ENCODE data around the gene DCLK2.

DCLK2 gene

GRCh38 chr4:150251752-150252190, 173.5 kb downstream of the DCLK2 start:
- POLR2A ChIA-PET: no interaction called here
- no peak for TF ChIP-seq PKNOX1 (IDR thresholded peaks at IDR 0.05)
- no peak for TF ChIP-seq ARNT (IDR thresholded peaks at IDR 0.05)
- no peak for TF ChIP-seq CTBP1 (IDR thresholded peaks at IDR 0.05; ENCODE audit: borderline replicate concordance)
- TF ChIP-seq TARDBP (IDR thresholded peaks at IDR 0.05): no peak
- no peak for TF ChIP-seq ZNF384 (IDR thresholded peaks at IDR 0.05)
- no peak for TF ChIP-seq ELF4 (IDR thresholded peaks at IDR 0.05)
- TF ChIP-seq FOXM1 (IDR thresholded peaks at IDR 0.05; ENCODE audit: borderline replicate concordance): no peak
- no peak for DNase-seq (ENCODE audit: extremely low spot score)
- CTCF ChIA-PET: no interaction called here

DNA sequence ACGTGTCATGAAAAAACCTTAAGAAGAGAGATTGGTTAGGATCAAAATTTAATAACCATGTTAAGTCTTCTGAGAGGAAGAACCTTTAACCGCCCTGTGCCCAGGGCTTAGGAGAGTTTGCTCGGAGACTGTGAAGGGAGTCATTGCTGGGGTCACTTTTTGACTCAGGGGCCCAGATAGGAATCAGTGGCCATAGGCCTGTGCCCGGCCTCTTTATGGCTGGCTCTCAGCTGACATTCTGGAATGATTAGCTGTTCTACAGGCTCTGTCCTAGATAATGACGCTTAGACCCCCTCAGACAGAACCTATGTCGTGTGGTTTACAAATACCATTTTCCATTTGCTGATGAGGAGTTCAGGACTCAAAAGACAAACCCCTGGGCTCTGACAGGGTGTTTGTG, 174.1 kb downstream of the DCLK2 start:
- POLR2A ChIA-PET: no interaction called here
- TF ChIP-seq BHLHE40 (IDR thresholded peaks at IDR 0.05; ENCODE audit: borderline replicate concordance) (no peak), FOXA1 (IDR thresholded peaks at IDR 0.05) (no peak), HDGF (IDR thresholded peaks at IDR 0.05; ENCODE audit: borderline replicate concordance) (no peak), CTBP1 (IDR thresholded peaks at IDR 0.05; ENCODE audit: borderline replicate concordance) (no peak), NFRKB (IDR thresholded peaks at IDR 0.05) (no peak), FOXK2 (IDR thresholded peaks at IDR 0.05) (no peak), ARNT (IDR thresholded peaks at IDR 0.05) (no peak), SUZ12 (IDR thresholded peaks at IDR 0.05) (no peak), SP1 (IDR thresholded peaks at IDR 0.05) (no peak), FOXM1 (IDR thresholded peaks at IDR 0.05; ENCODE audit: borderline replicate concordance) (no peak), PKNOX1 (IDR thresholded peaks at IDR 0.05) (no peak), ZNF384 (IDR thresholded peaks at IDR 0.05) (no peak), L3MBTL2 (conservative IDR thresholded peaks at IDR 0.05) (no peak), TARDBP (IDR thresholded peaks at IDR 0.05) (no peak), ELF4 (IDR thresholded peaks at IDR 0.05) (no peak), LEF1 (IDR thresholded peaks at IDR 0.05; ENCODE audit: borderline replicate concordance) (no peak)
- CTCF ChIA-PET: no interaction called here
- no peak for DNase-seq (ENCODE audit: extremely low spot score)

- no peak for TF ChIP-seq HDGF (IDR thresholded peaks at IDR 0.05; ENCODE audit: borderline replicate concordance)
- TF ChIP-seq CTBP1 (IDR thresholded peaks at IDR 0.05; ENCODE audit: borderline replicate concordance): no peak
- no peak for TF ChIP-seq ZNF384 (IDR thresholded peaks at IDR 0.05)
- TF ChIP-seq FOXK2 (IDR thresholded peaks at IDR 0.05): no peak
- CTCF ChIA-PET: no interaction called here
- DNase-seq (ENCODE audit: extremely low spot score): no peak
- POLR2A ChIA-PET: no interaction called here
Measured at GRCh38 chr4:150252741-150253140, 174.5 kb downstream of the DCLK2 start.

DNA sequence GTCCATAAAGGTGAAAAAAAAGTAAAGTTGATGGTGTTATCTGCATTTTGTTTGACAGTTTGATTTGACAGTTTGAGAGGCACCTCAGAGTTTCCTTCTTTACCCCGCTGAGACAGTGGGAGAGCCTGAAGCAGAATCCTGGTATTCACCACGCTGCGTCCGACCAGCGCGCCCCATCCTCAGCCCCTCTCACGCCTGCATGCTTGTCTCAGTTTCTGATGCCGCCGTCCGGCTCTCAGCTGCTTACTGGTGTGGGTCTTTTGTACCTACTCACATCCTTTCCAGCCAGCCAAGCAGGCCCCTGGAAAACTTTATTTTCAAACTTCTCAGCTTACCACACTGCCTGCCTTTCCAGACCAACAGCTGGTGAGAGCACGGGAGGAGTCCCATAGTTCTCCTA, 175.2 kb downstream of the DCLK2 start:
- no peak for DNase-seq (ENCODE audit: extremely low spot score)
- TF ChIP-seq CTBP1 (IDR thresholded peaks at IDR 0.05; ENCODE audit: borderline replicate concordance) (no peak), ELF4 (IDR thresholded peaks at IDR 0.05) (no peak)
- ChIA-PET POLR2A (no interaction called here), CTCF (interaction anchor here (0.6 kb wide), 1 partner anchor 759 kb away, joined by 3 read pairs; no protein-coding TSS in a partner anchor)

DNA sequence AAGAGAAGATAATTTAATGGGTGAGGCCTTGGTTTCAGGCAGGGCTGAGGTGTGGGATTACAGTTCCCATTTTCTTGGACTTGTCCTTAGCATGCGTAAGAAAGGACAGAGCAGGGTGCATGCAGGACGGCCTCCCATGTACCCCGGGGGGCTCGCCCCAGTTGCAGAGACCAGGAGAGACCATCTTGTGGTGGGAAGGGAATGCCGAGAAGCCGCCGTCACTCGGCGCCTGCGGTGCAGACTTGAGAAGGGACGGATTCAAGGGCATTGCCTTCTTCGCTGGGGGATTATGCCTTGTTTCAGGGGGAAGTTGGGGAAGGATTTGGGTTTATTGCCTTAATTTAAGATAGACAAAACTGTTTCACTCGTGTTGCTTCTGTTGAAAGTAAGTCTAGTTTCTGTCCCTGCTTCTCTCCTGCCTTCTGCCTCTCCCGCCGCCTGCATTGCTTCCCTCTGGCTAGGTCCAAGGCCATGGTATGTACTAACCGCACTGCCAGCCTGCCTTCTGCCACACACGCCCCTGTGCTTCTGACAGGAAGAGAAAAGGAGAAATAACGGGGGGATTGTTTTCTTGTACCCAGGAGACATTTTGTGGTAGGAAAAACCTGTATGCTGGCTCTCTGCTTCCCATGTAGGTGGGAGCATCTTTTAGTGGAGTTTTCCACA, 175.9 kb downstream of the DCLK2 start:
- TF ChIP-seq ZNF384 (IDR thresholded peaks at IDR 0.05): no peak
- TF ChIP-seq PKNOX1 (IDR thresholded peaks at IDR 0.05): no peak
- no peak for TF ChIP-seq SP1 (IDR thresholded peaks at IDR 0.05)
- TF ChIP-seq ELF4 (IDR thresholded peaks at IDR 0.05): no peak
- no peak for TF ChIP-seq CTBP1 (IDR thresholded peaks at IDR 0.05; ENCODE audit: borderline replicate concordance)
- TF ChIP-seq FOXK2 (IDR thresholded peaks at IDR 0.05): no peak
- no peak for TF ChIP-seq TARDBP (IDR thresholded peaks at IDR 0.05)
- no peak for TF ChIP-seq FOXA1 (IDR thresholded peaks at IDR 0.05)
- TF ChIP-seq BHLHE40 (IDR thresholded peaks at IDR 0.05; ENCODE audit: borderline replicate concordance): no peak
- no peak for TF ChIP-seq NFRKB (IDR thresholded peaks at IDR 0.05)
- no peak for TF ChIP-seq SUZ12 (IDR thresholded peaks at IDR 0.05)
- TF ChIP-seq LEF1 (IDR thresholded peaks at IDR 0.05; ENCODE audit: borderline replicate concordance): no peak
- TF ChIP-seq L3MBTL2 (conservative IDR thresholded peaks at IDR 0.05): no peak
- TF ChIP-seq HDGF (IDR thresholded peaks at IDR 0.05; ENCODE audit: borderline replicate concordance): no peak
- TF ChIP-seq FOXM1 (IDR thresholded peaks at IDR 0.05; ENCODE audit: borderline replicate concordance): no peak
- no peak for TF ChIP-seq ARNT (IDR thresholded peaks at IDR 0.05)
- ChIA-PET POLR2A (no interaction called here), CTCF (interaction anchor here (0.6 kb wide), 1 partner anchor 758 kb away, joined by 3 read pairs; no protein-coding TSS in a partner anchor)
- DNase-seq (ENCODE audit: extremely low spot score): no peak

- TF ChIP-seq LEF1 (IDR thresholded peaks at IDR 0.05; ENCODE audit: borderline replicate concordance): no peak
- TF ChIP-seq FOXA1 (IDR thresholded peaks at IDR 0.05): no peak
- TF ChIP-seq ELF4 (IDR thresholded peaks at IDR 0.05): no peak
- no peak for TF ChIP-seq SUZ12 (IDR thresholded peaks at IDR 0.05)
- TF ChIP-seq SP1 (IDR thresholded peaks at IDR 0.05): no peak
- TF ChIP-seq PKNOX1 (IDR thresholded peaks at IDR 0.05): no peak
- no peak for TF ChIP-seq TARDBP (IDR thresholded peaks at IDR 0.05)
- TF ChIP-seq FOXK2 (IDR thresholded peaks at IDR 0.05): no peak
- TF ChIP-seq NFRKB (IDR thresholded peaks at IDR 0.05): no peak
- no peak for TF ChIP-seq HDGF (IDR thresholded peaks at IDR 0.05; ENCODE audit: borderline replicate concordance)
- TF ChIP-seq L3MBTL2 (conservative IDR thresholded peaks at IDR 0.05): no peak
- no peak for TF ChIP-seq ZNF384 (IDR thresholded peaks at IDR 0.05)
- TF ChIP-seq FOXM1 (IDR thresholded peaks at IDR 0.05; ENCODE audit: borderline replicate concordance): no peak
- TF ChIP-seq ARNT (IDR thresholded peaks at IDR 0.05): no peak
- TF ChIP-seq CTBP1 (IDR thresholded peaks at IDR 0.05; ENCODE audit: borderline replicate concordance): no peak
- POLR2A ChIA-PET: no interaction called here
- CTCF ChIA-PET: interaction anchor here (1.2 kb wide), 1 partner anchor 13 kb away, joined by 7 read pairs; no protein-coding TSS in a partner anchor
- no peak for DNase-seq (ENCODE audit: extremely low spot score)
Measured at GRCh38 chr4:150255610-150256224, 177.5 kb downstream of the DCLK2 start.

Data from HEK293T (cell line).